ENCODE data around the gene CDK1. TPM values are rescaled to one million over a fixed set of nuclear protein-coding genes. Genes with fewer than 3 reads are reported as not detected.

The CDK1 gene
- total RNA-seq, 1 donor from 2014 or later, result 1.5 TPM

- no peaks in the 10 kb centered on the region for H3K9me3 Mint-ChIP-seq
- no peaks in the 10 kb centered on the region for H3K27me3 Mint-ChIP-seq
- CTCF ChIA-PET, result no interaction called here
- DNase-seq (no peak), ATAC-seq (ENCODE audit: low read depth) (no peak)
- no peaks in the 10 kb centered on the region for H3K4me1 Mint-ChIP-seq
- H3K36me3 Mint-ChIP-seq (ENCODE audit: low read depth), result no peaks in the 10 kb centered on the region
- no peak overlapping the region for H3K27ac Mint-ChIP-seq
- intact Hi-C loops (cut with micrococcal nuclease), result no loop called here
- TF ChIP-seq, protein P1, sequence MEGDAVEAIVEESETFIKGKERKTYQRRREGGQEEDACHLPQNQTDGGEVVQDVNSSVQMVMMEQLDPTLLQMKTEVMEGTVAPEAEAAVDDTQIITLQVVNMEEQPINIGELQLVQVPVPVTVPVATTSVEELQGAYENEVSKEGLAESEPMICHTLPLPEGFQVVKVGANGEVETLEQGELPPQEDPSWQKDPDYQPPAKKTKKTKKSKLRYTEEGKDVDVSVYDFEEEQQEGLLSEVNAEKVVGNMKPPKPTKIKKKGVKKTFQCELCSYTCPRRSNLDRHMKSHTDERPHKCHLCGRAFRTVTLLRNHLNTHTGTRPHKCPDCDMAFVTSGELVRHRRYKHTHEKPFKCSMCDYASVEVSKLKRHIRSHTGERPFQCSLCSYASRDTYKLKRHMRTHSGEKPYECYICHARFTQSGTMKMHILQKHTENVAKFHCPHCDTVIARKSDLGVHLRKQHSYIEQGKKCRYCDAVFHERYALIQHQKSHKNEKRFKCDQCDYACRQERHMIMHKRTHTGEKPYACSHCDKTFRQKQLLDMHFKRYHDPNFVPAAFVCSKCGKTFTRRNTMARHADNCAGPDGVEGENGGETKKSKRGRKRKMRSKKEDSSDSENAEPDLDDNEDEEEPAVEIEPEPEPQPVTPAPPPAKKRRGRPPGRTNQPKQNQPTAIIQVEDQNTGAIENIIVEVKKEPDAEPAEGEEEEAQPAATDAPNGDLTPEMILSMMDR (IDR thresholded peaks at IDR 0.05), result no peak
- no peak overlapping the region for H3K4me3 Mint-ChIP-seq
- POLR2A ChIA-PET, result no interaction called here
Observed at GRCh38 chr10:60842694-60843093, 64.4 kb downstream of the CDK1 start.

Other genes with a start within 250 kb of the CDK1 start
- 0.24 and 0.51 TPM in 2 replicates for gene RHOBTB1, start 165.7 kb downstream of the CDK1 start, total RNA-seq